Thyroid gland (tissue), 4 donors: Measurements from ENCODE around the gene PARP2.

ENCODE experiments used
- POLR2A ChIP-seq, 2 donors: fragments of 450-650 bp; IDR thresholded peaks; one replicate each; pipeline ENCODE4 v1.6.1; 2017; ENCODE audit warnings: antibody characterized with exemption in 2 of 2, mild to moderate bottlenecking in 2 of 2, moderate library complexity in 1 of 2
- TF ChIP-seq, protein P1 (sequence below), 6 experiments: fragments of 200-600 bp in 3 of 6; fragments of 450-650 bp in 3 of 6; sonication (generic) in 3 of 6; IDR thresholded peaks; one replicate each; pipeline ENCODE4 v1.5.1; 2016 to 2019; ENCODE audit warnings: antibody characterized with exemption in 6 of 6, mild to moderate bottlenecking in 2 of 6, inconsistent platforms in 1 of 6, moderate library complexity in 1 of 6

DNA sequence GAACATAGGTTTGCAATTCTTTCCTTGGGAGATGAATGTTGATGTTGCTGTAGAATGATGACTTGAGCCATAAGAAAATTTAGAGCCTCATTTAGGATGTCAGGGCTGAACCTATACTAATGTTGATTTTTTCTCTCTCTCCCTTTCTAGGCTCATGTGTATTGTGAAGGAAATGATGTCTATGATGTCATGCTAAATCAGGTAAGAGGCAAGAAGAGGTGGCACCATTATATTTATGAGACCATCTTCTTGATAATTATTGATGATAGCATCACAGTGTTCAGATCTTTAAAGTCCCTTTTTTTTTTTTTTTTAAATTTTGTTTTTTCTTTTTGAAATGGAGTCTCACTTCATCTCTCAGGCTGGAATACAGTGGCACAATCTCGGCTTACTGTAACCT, 3.3 kb downstream of the PARP2 start:
- TF ChIP-seq, protein P1, sequence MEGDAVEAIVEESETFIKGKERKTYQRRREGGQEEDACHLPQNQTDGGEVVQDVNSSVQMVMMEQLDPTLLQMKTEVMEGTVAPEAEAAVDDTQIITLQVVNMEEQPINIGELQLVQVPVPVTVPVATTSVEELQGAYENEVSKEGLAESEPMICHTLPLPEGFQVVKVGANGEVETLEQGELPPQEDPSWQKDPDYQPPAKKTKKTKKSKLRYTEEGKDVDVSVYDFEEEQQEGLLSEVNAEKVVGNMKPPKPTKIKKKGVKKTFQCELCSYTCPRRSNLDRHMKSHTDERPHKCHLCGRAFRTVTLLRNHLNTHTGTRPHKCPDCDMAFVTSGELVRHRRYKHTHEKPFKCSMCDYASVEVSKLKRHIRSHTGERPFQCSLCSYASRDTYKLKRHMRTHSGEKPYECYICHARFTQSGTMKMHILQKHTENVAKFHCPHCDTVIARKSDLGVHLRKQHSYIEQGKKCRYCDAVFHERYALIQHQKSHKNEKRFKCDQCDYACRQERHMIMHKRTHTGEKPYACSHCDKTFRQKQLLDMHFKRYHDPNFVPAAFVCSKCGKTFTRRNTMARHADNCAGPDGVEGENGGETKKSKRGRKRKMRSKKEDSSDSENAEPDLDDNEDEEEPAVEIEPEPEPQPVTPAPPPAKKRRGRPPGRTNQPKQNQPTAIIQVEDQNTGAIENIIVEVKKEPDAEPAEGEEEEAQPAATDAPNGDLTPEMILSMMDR (IDR thresholded peaks at IDR 0.05): no peak
- no peak for TF ChIP-seq POLR2A (IDR thresholded peaks at IDR 0.05)
